KOPT-K1 (cell line): ENCODE measurements around the gene ZNF891.

Source experiments
- H3K27ac ChIP-seq: fragments of 200-600 bp; sonication (generic); 2 replicates; pipeline ENCODE4 v1.5.1; 2016; ENCODE audit warnings: antibody characterized with exemption, mild to moderate bottlenecking, low read depth, low read length; ENCODE audit not compliant: poor library complexity, severe bottlenecking
- H3K36me3 ChIP-seq: fragments of 200-600 bp; sonication (generic); 2 replicates; pipeline ENCODE4 v1.5.1; 2017; ENCODE audit warnings: antibody characterized with exemption, mild to moderate bottlenecking, low read length, moderate library complexity; ENCODE audit not compliant: insufficient read depth
- H3K9me3 ChIP-seq: fragments of 200-600 bp; sonication (generic); 2 replicates; pipeline ENCODE4 v1.5.1; 2017; ENCODE audit warnings: antibody characterized with exemption, low read length, mild to moderate bottlenecking; ENCODE audit not compliant: insufficient read depth, poor library complexity, severe bottlenecking

ZNF891 gene

DNA sequence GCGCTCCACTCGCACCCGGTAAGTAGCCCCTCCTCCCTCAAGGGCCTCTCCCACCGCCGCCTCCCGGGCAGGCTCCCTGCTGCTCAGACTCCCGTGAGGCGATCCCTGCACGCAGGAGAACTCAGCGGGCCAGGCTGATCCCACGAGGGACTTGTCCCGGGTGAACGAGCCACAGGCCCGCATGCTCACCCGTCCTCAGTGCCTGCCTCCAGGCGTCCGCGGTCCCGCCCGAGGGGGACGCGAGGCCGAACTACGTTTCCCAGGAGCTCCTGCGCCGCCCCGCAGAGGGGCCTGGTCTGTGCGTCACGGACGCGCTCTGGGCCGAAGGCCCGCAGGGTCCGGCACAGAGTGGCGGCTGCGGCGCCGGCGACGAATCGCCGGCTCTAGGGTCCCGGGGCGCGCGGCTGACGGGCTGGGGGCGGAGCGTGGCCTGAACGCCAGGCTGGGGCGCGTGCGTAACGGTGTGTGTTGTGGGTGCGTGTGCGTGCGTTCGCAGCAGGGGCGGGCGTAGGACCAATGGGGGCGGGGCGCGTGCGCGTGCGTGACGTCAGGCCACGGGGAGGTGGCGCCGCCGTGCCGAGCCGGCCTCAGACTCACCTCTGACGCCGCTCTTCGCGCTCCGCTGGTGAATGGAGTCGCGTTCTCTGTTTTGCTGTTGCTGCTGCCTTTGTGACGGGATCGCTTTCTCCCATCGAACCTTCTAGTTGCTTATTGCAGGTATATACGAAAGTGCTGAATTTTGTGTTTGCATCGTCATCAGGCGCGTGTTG, at the start of gene ZNF891, which contains the start of gene ZNF10:
Gene ZNF891, minus strand, starts transcription at position 237 of the 770 bp plus-strand sequence. CDS start 8,356 bp downstream, outside the sequence.
Gene ZNF10, plus strand, starts transcription at position 590 of the 770 bp plus-strand sequence. CDS start 13,866 bp downstream, outside the sequence.
- peak within 1 kb of the TSS; percentile 82 for H3K27ac ChIP-seq
- H3K9me3 ChIP-seq, result peaks cover 83% of the 10 kb centered on the region
- H3K36me3 ChIP-seq, result peaks cover 66% of the 10 kb centered on the region

DNA sequence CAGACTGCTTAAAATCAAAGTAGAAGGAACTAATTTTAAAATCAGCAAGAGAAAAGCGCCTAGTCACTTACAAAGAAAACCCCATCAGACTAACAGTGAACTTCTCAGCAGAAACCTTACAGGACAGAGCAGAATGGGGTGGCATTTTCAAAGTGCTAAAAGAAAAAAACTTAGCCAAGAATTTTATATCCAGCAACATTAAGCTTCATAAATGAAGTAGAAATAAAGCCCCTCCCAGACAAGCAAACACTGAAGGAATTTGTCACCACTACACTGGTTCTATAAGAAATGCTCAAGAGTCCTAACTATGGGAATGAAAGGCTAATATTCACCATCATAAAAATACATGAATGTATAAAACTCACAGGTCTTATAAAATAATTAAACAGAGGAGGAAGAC, 44.8 kb upstream of the ZNF891 start:
- no peak overlapping the region for H3K27ac ChIP-seq
- H3K9me3 ChIP-seq, result peaks cover 87% of the 10 kb centered on the region
- no peaks in the 10 kb centered on the region for H3K36me3 ChIP-seq

DNA sequence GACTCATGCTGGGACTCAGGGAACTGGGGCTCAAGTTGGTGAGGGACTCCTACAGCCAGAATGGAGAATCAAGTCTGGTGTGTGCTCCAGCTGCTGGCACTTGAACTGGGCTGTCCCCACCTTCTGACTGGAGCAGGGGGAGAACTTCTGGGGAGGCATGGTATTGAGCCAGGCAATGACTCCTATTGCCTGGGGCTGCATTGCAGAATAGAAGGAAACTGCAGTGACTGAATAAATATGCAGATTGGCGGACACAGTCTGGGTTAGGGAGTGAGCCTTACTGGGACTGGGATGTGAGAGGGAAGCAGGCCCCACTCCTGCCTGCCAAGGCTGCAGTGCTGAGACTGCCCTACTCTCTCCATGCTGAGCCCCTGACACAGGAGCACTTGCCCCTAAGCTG, 42.4 kb upstream of the ZNF891 start:
- H3K9me3 ChIP-seq, result peaks cover 83% of the 10 kb centered on the region
- H3K36me3 ChIP-seq, result no peaks in the 10 kb centered on the region
- H3K27ac ChIP-seq, result no peak overlapping the region

DNA sequence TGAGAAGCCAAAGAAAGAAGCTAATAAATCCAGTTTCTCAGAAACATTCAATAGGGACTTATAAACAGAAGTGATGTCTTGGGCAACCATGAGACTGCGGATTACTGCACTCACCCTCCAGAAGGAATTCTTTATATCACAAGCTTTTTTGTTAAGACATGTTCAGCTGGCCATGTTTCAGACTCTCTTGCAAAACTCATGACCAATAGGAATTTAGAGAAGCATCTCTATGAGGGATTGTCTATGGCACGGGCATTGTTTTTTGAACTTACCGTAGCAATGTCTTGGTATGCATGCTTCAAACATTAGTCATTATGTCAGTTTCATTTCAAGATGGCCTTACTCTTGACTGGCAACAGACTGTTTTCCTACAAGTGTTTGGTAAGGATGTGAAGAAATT, 35.7 kb upstream of the ZNF891 start:
- Histone ChIP-seq H3K36me3 (no peaks in the 10 kb centered on the region), H3K27ac (no peak overlapping the region), H3K9me3 (peaks cover 85% of the 10 kb centered on the region)

- Histone ChIP-seq H3K27ac (no peak overlapping the region), H3K36me3 (peaks cover 82% of the 10 kb centered on the region), H3K9me3 (peaks cover 98% of the 10 kb centered on the region)
Observed at GRCh38 chr12:133156125-133156690, 26.1 kb upstream of the ZNF891 start.

GRCh38 chr12:133145981-133146380, 15.9 kb upstream of the ZNF891 start:
- H3K9me3 ChIP-seq, result peaks cover 99% of the 10 kb centered on the region
- H3K36me3 ChIP-seq, result peaks cover 90% of the 10 kb centered on the region

DNA sequence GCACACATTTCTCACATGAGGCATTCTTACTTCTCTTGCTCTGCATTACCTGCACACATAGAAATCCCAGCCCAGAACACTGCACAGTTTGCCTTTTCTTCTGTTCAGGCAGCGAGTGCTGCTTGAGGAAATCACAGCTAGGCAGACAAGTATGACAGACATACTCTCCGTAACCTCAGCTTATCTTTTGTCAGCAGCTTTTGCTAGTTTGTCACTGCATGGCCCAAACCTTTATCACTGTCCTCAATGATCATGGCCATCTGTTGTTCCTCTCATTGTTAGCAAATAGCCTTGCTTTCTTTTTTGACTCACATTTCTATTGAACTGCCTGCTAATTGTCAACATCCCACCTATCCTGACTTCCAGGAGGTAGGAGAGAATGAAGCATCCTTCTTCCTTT, 5.7 kb upstream of the ZNF891 start:
- H3K36me3 ChIP-seq, result peaks cover 85% of the 10 kb centered on the region
- H3K9me3 ChIP-seq, result peaks cover 96% of the 10 kb centered on the region
- no peak overlapping the region for H3K27ac ChIP-seq

More at GRCh38 chr12:133145981-133146380, 15.9 kb upstream of the ZNF891 start:
- no peak overlapping the region for H3K27ac ChIP-seq

- Histone ChIP-seq H3K36me3 (peaks cover 66% of the 10 kb centered on the region), H3K9me3 (peaks cover 83% of the 10 kb centered on the region), H3K27ac (peak overlapping the region; percentile 82)
Observed at GRCh38 chr12:133130808-133131128, 694 bp upstream of the ZNF891 start.

GRCh38 chr12:133129368-133130037, 571 bp downstream of the ZNF891 start:
- peaks cover 83% of the 10 kb centered on the region for H3K9me3 ChIP-seq
- H3K27ac ChIP-seq, result peak overlapping the region; percentile 82
- peaks cover 66% of the 10 kb centered on the region for H3K36me3 ChIP-seq

DNA sequence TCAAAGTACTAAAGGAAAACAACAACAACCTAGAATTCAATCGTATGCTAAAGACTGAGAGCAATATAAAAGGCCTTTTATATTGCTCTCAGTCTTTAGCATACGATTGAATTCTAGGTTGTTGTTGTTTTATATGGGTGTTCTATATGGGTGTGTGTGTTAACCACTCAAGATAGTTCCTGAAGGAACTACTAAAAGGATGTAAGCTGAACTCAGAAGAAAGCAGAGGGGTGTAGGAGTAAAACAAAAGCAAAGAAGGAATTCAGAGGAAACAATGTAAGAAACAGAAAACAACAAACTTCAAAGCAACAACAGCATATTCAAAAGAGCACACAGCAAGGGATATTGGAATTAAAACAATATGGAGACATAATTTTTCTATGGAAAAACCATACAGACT, 5.4 kb downstream of the ZNF891 start:
- H3K36me3 ChIP-seq, result peaks cover 87% of the 10 kb centered on the region
- H3K27ac ChIP-seq, result no peak overlapping the region
- H3K9me3 ChIP-seq, result peaks cover 98% of the 10 kb centered on the region

DNA sequence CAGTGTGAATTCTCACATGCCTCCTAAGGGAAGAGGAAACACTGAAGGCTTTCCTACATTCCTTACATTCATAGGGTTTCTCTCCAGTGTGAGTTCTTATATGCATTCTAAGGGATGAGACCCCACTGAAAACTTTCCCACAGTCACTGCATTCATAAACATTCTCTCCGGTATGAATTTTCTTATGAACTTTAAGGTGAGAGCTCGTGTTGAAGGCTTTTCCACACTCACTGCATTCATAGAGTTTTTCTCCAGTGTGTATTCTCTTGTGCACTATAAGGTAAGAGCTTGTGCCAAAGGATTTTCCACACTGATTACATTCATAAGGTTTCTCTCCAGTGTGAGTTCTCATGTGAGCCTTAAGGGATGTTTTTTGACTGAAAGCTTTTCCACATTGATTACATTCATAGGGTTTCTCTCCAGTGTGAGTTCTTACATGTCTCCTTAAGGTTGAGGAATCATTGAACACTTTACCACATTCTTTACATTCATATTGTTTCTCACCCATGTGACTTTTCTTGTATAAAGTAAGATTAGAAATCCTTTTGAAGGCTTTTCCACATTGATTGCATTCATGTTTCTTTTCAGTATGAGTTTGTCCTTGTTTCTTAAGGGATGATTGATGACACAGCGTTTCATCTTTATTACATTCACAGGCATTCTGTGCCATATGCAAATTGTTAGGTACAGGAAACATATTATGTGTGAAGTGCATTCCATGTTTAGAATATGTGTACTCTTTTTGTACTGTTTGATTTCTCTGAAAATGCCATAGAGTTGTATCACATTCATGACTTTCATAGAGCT, 9.5 kb downstream of the ZNF891 start:
- peaks cover 91% of the 10 kb centered on the region for H3K36me3 ChIP-seq

DNA sequence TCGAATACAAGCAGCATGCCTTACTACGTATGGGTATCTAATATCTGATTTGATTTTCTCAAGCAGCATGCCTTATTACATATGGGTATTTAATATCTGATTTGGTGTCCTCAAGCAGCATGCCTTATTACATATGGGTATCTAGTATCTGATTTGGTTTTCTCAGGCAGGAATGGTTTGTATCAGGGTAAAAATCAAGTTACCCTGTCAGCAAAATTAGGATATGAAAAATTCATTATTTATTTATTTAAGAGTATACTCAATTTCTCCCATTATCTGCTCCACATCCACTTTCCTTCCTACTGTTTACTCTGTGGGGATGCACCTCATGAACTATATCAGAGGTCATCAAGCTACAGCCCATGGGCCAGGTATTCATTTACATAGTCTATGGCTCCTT, 21.9 kb downstream of the ZNF891 start:
- Histone ChIP-seq H3K27ac (no peak overlapping the region), H3K36me3 (peaks cover 78% of the 10 kb centered on the region), H3K9me3 (peaks cover 98% of the 10 kb centered on the region)

More for the DNA sequence above, 9.5 kb downstream of the ZNF891 start:
- peaks cover 100% of the 10 kb centered on the region for H3K9me3 ChIP-seq
- H3K27ac ChIP-seq, result no peak overlapping the region

DNA sequence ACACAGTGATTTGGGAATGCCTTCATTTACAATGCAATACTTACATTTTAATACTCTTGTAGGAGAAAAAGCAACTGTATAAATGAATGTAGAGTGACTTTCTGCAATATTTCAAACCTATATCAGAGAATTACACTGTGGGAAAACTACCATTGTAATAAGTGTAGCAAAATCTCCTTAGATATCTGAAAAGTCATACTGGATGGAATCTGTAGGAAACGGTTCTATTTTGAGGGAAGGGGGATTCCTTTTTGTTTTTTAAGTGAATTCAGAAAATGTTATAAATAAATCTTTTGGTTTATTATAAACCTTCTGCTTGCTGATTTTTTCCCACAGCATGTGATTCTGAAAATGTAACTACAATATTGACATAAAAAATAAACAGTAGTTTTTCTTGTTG, 23.0 kb downstream of the ZNF891 start:
- Histone ChIP-seq H3K9me3 (peaks cover 100% of the 10 kb centered on the region), H3K36me3 (peaks cover 88% of the 10 kb centered on the region), H3K27ac (no peak overlapping the region)

DNA sequence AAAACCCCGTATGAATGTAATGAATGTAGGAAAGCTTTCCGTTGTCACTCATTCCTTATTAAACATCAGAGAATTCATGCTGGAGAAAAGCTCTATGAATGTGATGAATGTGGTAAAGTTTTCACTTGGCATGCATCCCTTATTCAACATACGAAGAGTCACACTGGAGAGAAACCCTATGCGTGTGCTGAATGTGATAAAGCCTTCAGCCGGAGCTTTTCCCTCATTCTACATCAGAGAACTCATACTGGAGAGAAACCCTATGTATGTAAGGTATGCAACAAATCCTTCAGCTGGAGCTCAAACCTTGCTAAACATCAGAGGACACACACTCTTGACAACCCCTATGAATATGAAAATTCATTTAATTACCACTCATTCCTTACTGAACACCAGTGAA, 23.8 kb downstream of the ZNF891 start:
- H3K36me3 ChIP-seq, result peaks cover 97% of the 10 kb centered on the region
- no peak overlapping the region for H3K27ac ChIP-seq
- peaks cover 100% of the 10 kb centered on the region for H3K9me3 ChIP-seq

DNA sequence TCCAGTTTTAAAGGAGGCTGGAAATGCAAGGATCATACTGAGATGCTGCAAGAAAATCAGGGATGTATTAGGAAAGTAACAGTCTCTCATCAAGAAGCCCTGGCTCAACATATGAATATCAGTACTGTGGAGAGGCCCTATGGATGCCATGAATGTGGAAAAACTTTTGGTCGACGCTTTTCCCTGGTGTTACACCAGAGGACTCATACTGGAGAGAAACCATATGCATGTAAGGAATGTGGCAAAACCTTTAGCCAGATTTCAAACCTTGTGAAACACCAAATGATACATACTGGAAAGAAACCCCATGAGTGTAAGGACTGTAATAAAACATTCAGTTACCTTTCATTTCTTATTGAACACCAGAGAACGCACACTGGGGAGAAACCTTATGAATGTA, 24.5 kb downstream of the ZNF891 start:
- Histone ChIP-seq H3K27ac (no peak overlapping the region), H3K9me3 (peaks cover 100% of the 10 kb centered on the region), H3K36me3 (peaks cover 99% of the 10 kb centered on the region)
